GM18907 (cell line): Measurements from ENCODE around the gene GOLGA7B.
"Not testable (repeated sequence)": the region's sequence is repeated elsewhere in the genome, so short reads cannot be mapped to it uniquely, and the experiment has no call there.

Experiments
- ATAC-seq: cut with Tn5 transposase; IDR thresholded peaks from one replicate; pipeline ENCODE4 v1.9.1; 2021; ENCODE audit warnings: mild to moderate bottlenecking, moderate library complexity; ENCODE audit not compliant: unreplicated experiment

GOLGA7B gene

DNA sequence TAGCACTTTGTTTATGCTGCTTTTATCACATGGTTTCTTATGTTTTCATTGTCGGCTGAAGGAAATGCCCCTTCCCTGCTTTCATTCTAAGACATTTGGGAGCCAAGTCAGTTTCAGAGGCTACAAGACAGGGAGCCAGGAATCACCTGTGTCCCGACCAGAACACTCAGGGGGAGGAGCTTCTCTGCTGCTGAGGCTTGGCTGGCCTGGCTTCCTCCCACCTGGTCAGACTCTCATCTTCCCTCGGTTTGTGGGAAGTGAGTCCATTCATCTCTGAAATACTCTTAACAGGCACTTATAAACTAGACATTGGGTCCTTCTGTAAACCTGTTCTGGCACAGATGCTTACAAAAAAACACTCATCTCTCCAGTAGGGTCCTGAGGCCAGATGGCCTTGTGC is 19.6 kb upstream of the GOLGA7B start:
- ATAC-seq, result no peak

DNA sequence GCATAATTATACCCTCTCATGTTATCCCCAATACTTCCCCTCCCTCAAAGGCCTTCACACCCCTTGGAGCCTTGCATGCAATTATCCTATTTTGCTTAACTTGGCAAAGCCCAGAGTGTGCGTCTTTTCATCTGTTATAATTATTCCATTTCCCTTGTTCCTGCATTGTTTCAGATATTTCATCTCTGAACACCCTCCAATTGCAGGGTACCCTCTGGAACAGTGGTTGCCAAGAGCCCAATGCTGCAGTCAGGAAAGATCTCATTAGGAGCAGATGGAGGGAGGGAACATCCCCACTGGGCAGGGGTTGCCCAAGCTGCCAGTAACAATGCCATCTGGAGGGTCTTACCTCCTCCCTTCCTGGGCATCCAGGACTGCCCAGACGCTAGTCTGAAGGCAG is 18.4 kb upstream of the GOLGA7B start:
- ATAC-seq, result no peak

DNA sequence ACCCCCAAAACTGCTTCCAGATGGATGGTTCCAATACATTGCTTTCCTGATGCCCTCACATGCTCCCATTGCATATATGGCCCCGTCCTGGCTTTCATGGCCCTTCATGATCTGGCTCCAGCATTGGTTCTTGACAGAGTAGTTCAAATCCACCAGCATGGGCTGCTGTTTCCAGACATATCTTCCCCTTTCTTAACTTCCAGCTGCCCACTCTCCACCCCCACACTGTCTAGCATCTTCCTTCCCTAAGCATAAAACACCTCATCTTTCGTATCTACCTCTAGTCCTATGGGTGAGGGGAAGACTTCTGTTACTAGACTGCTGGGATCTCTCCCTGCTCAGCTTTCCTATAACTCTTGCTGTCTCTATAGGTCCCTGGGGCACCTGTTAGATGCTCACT is 13.2 kb upstream of the GOLGA7B start:
- ATAC-seq, result no peak

DNA sequence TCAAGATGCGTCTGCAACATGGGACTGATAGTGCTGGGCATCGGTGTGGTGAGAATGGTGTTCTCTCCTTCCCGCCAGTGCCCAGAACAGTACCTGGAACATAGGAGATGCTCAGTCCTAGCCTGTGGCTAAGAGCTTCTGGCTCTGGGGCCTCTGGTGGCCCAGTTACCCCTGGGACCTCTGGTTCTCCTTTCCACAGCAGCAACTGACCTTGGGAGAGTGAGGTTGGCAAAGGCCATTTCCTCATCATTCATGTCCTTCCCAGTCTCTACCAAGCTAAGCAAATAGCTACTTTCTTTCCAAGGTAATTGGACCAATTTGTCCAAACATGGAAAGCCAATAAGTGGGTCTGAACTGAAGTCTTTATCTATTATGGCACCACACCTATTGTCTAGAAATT is 11.6 kb upstream of the GOLGA7B start:
- no peak for ATAC-seq

DNA sequence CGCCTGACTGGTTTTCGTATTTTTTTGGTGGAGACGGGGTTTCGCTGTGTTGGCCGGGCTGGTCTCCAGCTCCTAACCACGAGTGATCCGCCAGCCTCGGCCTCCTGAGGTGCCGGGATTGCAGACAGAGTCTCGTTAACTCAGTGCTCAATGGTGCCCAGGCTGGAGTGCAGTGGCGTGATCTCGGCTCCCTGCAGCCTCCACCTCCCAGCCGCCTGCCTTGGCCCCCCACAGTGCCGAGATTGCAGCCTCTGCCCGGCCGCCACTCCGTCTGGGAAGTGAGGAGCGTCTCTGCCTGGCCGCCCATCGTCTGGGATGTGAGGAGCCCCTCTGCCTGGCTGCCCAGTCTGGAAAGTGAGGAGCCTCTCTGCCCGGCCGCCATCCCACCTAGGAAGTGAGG is 8.5 kb upstream of the GOLGA7B start:
- ATAC-seq, result not testable (repeated sequence)

DNA sequence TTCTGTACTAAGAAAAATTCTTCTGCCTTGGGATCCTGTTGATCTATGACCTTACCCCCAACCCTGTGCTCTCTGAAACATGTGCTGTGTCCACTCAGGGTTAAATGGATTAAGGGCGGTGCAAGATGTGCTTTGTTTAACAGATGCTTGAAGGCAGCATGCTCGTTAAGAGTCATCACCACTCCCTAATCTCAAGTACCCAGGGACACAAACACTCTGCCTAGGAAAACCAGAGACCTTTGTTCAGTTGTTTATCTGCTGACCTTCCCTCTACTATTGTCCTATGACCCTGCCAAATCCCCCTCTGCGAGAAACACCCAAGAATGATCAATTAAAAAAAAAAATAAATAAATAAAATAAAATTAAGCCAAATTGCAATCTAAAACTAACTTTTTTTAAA is 7.5 kb upstream of the GOLGA7B start:
- ATAC-seq, result not testable (repeated sequence)

DNA sequence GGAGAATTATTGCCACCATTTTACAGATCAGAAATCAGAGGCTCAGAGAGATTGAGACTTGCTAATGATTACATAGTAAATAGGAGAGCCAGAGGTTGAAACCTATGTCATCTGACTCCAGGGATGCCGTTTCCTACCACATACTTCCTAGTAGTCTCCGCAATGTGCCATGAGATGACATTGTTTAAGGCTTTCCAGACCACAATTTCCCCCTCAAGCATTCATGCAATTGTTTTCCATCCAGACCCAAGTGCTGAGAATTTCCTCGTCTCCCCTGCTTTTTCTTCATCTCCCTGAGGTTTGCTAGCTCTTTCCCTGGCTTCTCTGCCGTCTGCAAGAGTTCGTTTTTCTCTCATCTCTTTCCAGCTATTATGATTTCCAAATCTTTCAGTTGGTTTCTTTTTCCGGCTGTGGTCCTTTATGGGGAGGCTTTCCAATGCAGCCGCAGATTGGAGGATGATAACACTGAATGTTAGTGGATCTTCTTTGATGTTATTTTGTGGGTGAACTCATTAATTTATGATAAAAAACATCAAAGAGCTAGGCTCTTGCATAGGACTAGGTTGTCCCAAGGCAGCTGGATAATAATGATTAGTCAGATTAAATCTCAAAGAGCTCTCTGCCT is 6.9 kb upstream of the GOLGA7B start:
- ATAC-seq, result no peak

DNA sequence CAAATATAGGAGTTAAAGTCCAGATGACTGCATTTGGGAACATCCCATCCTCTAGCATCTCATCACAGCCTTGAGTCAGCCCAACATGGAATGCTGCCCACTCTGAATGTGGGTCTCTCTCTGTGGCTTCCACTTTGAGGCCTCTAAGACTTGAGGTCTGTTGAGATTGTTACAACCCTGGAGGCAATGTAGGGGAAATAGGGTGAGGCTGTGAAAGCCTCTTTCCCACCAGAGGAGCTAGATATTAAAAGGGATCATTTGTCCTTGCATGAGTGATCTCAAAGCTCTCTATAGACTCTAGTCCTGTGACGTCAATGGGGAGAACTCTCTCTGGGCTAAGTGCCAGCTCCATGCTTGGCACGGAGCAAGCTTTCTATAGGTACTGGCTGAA is 6.4 kb upstream of the GOLGA7B start:
- no peak for ATAC-seq

DNA sequence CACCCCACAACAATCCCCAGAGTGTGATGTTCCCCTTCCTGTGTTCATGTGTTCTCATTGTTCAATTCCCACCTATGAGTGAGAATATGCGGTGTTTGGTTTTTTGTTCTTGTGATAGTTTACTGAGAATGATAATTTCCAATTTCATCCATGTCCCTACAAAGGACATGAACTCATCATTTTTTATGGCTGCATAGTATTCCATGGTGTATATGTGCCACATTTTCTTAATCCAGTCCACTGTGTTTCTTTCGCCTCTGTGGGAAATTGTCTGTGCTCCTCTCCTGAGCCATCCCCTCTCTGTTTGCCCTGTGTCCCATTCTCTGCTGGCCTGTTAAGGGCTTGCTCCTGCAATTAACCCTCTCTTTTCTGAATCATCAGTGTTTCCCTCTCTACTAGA is 5.7 kb upstream of the GOLGA7B start:
- ATAC-seq, result not testable (repeated sequence)

DNA sequence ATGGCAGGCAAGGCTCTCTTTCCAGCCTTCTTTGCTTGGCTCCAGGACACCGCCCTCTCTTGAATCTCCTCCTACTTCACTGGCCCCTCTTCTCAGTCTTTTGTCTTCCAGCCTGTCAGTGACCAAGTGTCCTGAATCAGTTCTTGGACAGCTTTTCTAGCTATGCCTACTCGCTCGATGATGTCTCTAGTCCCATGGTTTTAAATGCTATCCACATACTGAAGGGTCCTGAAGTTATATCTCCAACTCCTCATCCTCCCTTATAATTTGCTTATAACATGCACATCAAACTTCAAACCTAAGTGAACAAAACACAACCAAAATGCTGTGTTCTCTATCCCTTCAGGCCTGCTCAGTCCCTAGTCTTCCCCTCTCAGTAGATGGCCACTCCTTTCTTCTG is 5.0 kb upstream of the GOLGA7B start:
- ATAC-seq, result no peak

DNA sequence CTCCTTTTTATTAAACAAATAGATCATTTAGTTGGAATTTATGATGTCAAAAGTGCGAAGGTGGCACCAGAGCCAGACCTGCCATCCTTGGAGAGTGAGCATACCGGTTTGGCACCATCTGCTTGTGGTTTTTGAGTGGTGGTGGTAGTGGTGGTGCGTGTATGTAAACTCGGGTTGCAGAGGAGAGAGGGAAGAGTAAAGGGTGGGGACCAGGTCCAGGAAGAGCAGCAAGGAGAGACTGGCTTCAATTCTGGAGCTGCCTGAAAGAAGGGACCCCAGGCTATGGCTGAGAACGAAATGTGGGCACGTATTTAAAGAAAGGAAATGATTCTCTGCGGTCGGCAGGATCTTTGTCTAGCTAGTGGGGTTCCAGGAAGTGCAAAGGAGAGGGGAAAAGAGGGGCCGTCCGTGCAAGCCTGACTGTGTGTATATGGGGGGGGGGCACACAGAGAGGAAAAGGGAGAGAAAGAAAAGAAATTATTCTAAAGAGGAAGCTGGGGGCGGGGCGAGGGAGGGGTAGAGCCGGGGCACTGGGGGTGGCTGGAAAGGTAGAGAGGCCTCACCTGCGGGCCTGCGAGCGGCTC is 448 bp upstream of the GOLGA7B start:
- ATAC-seq, result no peak

DNA sequence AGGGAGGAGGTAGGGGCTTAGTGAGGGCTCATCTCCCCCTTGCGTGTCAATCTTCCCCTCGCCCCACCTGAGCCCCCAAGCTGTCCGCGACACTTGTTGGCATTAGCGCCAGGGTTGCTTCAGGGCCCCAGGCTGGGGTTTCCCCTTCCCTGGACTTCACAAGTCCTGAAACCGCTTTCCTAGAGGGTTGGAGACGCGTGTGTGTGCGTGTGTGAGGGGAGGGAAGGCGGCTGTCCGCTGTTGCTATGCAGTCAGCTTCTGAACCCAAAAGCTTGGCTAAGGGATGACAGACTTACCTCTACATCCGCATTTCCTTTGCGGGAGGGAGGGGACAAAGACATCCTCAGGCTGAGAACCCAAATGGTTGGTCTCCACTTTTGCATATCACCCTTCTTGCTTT is 803 bp downstream of the GOLGA7B start:
- ATAC-seq, result no peak

DNA sequence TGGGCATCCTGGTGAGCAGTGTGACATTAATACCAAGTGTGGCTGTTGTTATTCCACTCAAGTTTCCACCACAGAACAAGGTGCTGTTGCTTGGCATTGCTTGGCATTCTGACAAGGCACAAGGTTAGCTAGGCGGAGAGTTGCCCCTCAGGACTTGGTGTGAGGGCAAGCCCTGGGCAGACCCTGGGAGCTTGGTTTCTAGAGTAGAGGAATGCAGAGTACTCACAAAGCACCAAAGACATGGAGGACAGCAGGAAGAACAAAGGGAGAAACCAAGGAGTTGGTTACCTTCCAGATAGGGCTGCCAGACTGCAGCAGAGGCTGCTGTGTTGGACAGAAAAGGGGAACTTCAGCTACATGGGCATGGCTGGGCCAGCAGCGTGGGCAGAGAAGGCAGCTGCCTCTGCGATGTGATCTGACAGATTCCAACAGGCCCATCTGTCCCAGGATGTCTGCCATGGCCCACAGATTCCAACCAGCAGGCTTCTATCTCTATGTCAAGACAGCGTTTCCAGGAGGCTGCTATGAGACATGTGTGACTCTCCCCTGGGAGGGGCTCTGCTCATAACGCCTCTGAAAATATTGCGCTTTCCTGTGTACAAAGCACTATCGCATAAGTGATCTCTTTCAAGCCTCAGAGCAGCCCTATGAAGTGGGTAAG is 1.8 kb downstream of the GOLGA7B start:
- no peak for ATAC-seq

DNA sequence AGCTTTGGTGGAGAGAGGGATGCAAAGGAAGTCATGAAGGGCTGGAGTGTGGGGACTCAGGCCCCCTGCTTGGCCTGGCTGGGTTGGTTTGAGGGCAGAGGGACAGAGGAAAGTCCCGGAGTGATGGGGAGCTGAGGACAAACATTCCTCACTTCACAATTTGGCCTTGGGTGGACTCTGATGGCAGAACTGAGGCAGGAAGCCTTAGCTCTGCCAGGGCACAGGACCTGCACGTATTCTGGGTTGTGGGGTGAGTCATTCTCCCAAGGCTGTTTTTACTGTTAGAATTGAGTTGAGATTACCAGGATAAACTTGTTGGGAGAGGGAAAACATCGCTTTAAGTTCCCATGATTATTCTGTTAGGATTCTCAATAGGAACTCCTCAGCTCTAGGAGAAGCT is 2.6 kb downstream of the GOLGA7B start:
- no peak for ATAC-seq

DNA sequence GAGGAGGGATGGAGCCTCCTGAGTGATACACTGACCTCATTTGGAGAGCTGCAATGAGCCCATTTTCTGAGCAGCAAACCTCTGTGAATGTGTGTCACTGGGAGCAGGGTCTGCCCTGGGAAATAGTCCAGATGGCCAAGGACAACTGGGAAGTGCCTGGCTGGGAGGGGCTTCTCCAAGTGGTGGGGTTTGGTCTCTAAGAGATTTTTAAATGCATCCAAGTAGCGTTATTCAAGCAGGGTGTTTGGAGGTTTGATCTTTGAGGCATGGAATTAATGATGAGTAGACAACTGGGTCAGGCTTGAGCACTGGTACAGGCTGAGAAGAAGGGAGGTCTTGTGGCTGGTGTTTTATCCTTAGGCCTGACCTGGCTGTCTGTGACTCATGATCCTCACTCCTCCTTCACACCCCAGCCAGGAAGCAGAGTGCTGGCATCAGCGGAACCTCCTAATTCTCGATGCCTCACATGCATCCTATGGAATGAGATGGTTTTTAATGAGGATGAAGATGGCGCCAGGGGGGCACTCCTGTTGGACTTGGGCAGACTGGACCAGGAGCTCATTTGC is 3.3 kb downstream of the GOLGA7B start:
- no peak for ATAC-seq

DNA sequence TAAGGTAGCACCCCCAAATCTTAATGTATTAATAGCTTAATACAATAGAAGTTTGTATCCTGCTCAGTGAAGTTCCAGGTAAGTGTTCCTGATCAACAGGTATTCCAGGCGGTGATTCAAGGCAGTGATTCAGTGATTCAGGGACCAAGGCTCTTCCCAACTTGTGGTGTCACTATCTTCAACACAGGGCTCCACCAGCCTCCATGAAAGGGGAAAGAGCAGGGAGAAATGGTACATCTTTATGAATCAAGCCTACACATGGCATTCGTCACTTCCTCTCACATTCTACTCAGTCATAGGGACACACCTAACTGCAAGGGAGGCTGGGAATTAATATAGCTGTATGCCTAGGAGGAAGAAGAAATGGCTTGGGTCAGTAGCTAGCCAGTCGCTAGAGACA is 5.1 kb downstream of the GOLGA7B start:
- no peak for ATAC-seq

DNA sequence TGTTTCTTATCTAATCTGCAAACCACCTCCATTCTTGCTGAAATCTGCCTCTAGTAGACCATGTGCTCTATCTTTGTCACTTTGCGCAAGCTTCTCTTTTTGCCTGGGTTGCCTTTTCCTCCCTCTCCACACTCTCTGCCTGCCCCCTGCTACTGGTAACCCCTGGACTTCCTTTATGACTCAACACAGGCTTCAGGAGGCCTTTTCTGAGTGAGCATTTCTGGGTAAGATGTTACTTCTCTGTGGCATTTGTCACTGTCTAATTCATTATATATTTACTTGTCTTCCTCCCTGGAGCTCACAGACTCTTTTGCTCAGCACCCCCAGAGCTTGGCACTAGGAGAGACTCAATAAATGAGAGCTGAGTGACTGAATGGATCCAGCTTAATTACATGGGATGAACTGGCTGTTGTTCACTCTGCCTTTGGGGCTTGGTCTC is 8.4 kb downstream of the GOLGA7B start:
- ATAC-seq, result peak; percentile 87

DNA sequence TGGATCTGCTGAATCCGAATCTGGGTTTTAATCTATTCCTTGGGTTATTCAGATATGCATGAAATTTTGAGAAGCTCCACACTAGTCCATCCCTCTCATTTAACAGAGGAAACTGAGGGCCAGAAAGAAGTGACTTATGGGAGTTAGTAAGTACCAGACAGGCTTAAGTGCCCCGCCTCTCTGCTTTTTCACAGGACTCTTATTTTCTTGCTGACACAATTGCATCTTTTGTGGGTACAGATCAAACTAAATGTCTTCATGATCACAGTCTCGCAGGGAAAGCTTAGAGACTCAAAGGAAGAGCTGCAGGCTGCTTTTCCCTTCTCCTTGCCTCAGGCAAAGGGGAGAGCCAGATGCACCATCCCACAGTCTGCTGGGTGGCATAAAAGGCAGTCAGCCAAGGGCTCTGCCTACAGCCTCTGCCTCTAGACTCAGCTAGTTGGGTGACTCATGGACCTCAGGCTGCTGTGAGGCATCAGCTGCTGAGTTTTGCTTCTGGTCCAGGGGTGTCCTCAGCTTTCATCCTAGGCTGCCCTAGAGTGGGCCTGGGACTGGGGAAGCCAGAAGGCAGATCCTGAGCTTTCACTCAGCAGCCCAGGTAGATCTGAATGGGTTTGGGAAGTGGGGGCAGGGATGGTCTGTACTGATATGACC is 11.6 kb downstream of the GOLGA7B start:
- ATAC-seq, result no peak

DNA sequence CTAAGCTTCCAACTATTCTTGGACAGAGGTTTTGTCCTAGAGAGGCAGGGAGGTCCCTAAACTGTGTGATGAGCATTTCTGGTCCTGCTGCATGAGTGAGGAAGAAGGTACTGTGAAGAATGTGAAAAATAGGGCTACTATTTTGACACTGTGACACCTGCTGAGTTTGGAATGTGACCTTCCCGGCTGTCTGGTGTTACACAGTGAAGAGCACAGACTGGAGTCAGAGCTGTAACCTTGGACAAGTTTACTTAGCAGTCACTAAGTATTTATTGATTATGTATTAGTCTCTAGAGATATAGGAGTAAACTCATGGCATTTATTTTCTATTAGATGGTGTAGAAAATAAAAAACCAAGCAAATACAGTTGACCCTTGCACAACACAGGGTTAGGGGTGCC is 12.3 kb downstream of the GOLGA7B start:
- no peak for ATAC-seq

DNA sequence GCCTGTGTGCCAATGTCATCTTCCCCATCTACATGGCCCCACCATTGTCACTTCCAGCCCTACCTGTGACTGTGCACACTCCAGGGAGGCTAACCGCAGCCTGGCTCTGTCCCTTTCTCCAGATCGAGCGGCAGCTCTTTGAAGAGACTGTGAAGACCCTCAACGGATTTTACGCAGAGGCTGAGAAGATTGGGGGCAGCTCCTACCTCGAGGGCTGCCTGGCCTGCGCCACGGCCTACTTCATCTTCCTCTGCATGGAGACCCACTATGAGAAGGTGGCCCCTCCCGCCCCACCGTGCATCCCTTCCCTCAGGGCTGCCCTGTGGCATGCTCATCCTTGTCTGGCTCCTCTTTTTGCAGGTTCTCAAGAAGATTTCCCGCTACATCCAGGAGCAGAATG is 14.2 kb downstream of the GOLGA7B start:
- no peak for ATAC-seq

DNA sequence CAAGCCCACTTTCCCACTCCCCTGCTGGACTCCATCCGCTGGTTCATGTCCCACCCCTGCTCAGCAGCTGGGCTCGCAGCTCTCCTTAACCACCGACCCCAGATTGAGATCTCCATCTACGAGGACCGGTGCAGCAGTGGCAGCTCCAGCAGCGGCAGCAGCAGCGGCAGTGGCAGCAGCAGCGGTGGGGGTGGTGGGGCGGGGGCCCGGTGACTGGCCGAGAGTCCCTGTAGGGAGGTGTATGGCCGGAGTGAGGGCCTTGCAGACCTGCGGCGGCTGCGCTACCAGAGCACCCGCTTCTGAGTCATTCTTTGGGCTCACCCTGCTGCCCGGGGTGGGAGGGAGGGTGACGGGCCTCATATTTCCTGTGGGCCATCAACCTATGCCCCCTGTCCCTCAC is 15.8 kb downstream of the GOLGA7B start:
- ATAC-seq, result no peak
